GM19467 (cell line): Measurements from ENCODE around the gene MERTK.
"Not testable (repeated sequence)": the region's sequence is repeated elsewhere in the genome, so short reads cannot be mapped to it uniquely, and the experiment has no call there.

Experiments used
- ATAC-seq: cut with Tn5 transposase; IDR thresholded peaks from one replicate; pipeline ENCODE4 v1.9.1; 2021; ENCODE audit warnings: mild to moderate bottlenecking, moderate library complexity; ENCODE audit not compliant: unreplicated experiment

The MERTK gene

GRCh38 chr2:111944531-111945210 is 46.3 kb downstream of the MERTK start:
- ATAC-seq, result no peak

- no peak for ATAC-seq
Measured at GRCh38 chr2:111945444-111946293, 47.3 kb downstream of the MERTK start.

- no peak for ATAC-seq
Measured at GRCh38 chr2:111946294-111947114, 48.1 kb downstream of the MERTK start.

- no peak for ATAC-seq
Measured at GRCh38 chr2:111947219-111947618, 48.8 kb downstream of the MERTK start.

GRCh38 chr2:111948832-111949231 is 50.4 kb downstream of the MERTK start:
- ATAC-seq, result no peak

- ATAC-seq, result no peak
Measured at GRCh38 chr2:111950236-111950635, 51.8 kb downstream of the MERTK start.

GRCh38 chr2:111951486-111951885 is 53.1 kb downstream of the MERTK start:
- ATAC-seq, result no peak

- no peak for ATAC-seq
Measured at GRCh38 chr2:111952871-111953452, 54.6 kb downstream of the MERTK start.

GRCh38 chr2:111954602-111955332 is 56.4 kb downstream of the MERTK start:
- no peak for ATAC-seq

- no peak for ATAC-seq
Measured at GRCh38 chr2:111957872-111958354, 59.5 kb downstream of the MERTK start.

GRCh38 chr2:111958901-111959300 is 60.5 kb downstream of the MERTK start:
- ATAC-seq, result no peak

GRCh38 chr2:111961663-111962062 is 63.3 kb downstream of the MERTK start:
- no peak for ATAC-seq

GRCh38 chr2:111963086-111963485 is 64.7 kb downstream of the MERTK start:
- ATAC-seq, result not testable (repeated sequence)

- ATAC-seq, result not testable (repeated sequence)
Measured at GRCh38 chr2:111963508-111963907, 65.1 kb downstream of the MERTK start.

- no peak for ATAC-seq
Measured at GRCh38 chr2:111965062-111965461, 66.7 kb downstream of the MERTK start.

GRCh38 chr2:111966241-111966640 is 67.8 kb downstream of the MERTK start:
- ATAC-seq, result no peak

GRCh38 chr2:111967018-111967417 is 68.6 kb downstream of the MERTK start:
- ATAC-seq, result no peak

GRCh38 chr2:111970453-111970852 is 72.0 kb downstream of the MERTK start:
- ATAC-seq, result no peak

GRCh38 chr2:111972955-111973565 is 74.7 kb downstream of the MERTK start:
- ATAC-seq, result no peak

- ATAC-seq, result no peak
Measured at GRCh38 chr2:111973701-111974100, 75.3 kb downstream of the MERTK start.
